Hepatocyte (in vitro differentiated cells): ENCODE results near the gene RPS6KA2. TPM values are rescaled to one million over a fixed set of nuclear protein-coding genes. Genes with fewer than 3 reads are reported as not detected.

Experiments used
- DNase-seq: peaks from one replicate; pipeline ENCODE4 v3.0.0-alpha.2; 2016; ENCODE audit warnings: low spot score
- H2AFZ ChIP-seq: fragments of 200-600 bp; sonication (generic); 2 replicates; pipeline ENCODE4 v1.6.0; 2016; ENCODE audit warnings: antibody characterized with exemption, mild to moderate bottlenecking
- H3K27ac ChIP-seq: fragments of 200-600 bp; sonication (generic); 2 replicates; pipeline ENCODE4 v1.5.1; 2016; ENCODE audit warnings: mild to moderate bottlenecking
- H3K27me3 ChIP-seq: fragments of 200-600 bp; sonication (generic); 2 replicates; pipeline ENCODE4 v1.6.1; 2016
- H3K36me3 ChIP-seq: fragments of 200-600 bp; sonication (generic); replicated peaks from 2 replicates; pipeline ENCODE4 v1.5.1; 2016; ENCODE audit warnings: low read depth; ENCODE audit not compliant: insufficient read depth
- H3K4me1 ChIP-seq: fragments of 200-600 bp; sonication (generic); 2 replicates; pipeline ENCODE4 v1.5.1; 2016; ENCODE audit warnings: mild to moderate bottlenecking, moderate library complexity; ENCODE audit not compliant: insufficient read depth
- H3K4me2 ChIP-seq: fragments of 200-600 bp; sonication (generic); 2 replicates; pipeline ENCODE4 v1.6.0; 2016
- H3K4me3 ChIP-seq: fragments of 200-600 bp; sonication (generic); 2 replicates; pipeline ENCODE4 v1.5.1; 2016; ENCODE audit warnings: mild to moderate bottlenecking
- H3K79me2 ChIP-seq: fragments of 200-600 bp; sonication (generic); 2 replicates; pipeline ENCODE4 v1.6.0; 2017; ENCODE audit warnings: mild to moderate bottlenecking
- H3K9me2 ChIP-seq: fragments of 200-600 bp; sonication (generic); replicated peaks from 2 replicates; pipeline ENCODE4 v1.6.0; 2017; ENCODE audit warnings: mild to moderate bottlenecking; ENCODE audit not compliant: insufficient read depth
- H3K9me3 ChIP-seq: fragments of 200-600 bp; sonication (generic); 2 replicates; pipeline ENCODE4 v1.5.1; 2016; ENCODE audit warnings: low read depth, mild to moderate bottlenecking
- H4K20me1 ChIP-seq: fragments of 200-600 bp; sonication (generic); 2 replicates; pipeline ENCODE4 v1.6.0; 2016; ENCODE audit warnings: mild to moderate bottlenecking; ENCODE audit not compliant: insufficient read depth, poor library complexity, severe bottlenecking
- EZH2 ChIP-seq: fragments of 200-600 bp; sonication (generic); IDR thresholded peaks from 2 replicates; pipeline ENCODE4 v1.6.1; 2016; ENCODE audit warnings: antibody characterized with exemption, mild to moderate bottlenecking, borderline replicate concordance
- EZH2phosphoT487 ChIP-seq: fragments of 200-600 bp; sonication (generic); IDR thresholded peaks from one replicate; pipeline ENCODE4 v1.6.1; 2018; ENCODE audit warnings: antibody characterized with exemption, mild to moderate bottlenecking, low read depth, moderate library complexity; ENCODE audit not compliant: unreplicated experiment, severe bottlenecking
- WGBS: methylation state at CpG from one replicate; pipeline ENCODE4 v1.1.6; 2016; ENCODE audit warnings: low lambda C conversion rate; ENCODE audit errors: missing lambda C conversion rate; 5-methylcytosine and 5-hydroxymethylcytosine counted together
- polyA plus RNA-seq: library from polyadenylated mRNA; unstranded; fragments of >200 nt; fragmentation: Nextera tagmentation; extraction: Ambion mirVana; gene quantifications from 2 replicates; pipeline ENCODE4 v1.2.1, GENCODE V29; 2016
- total RNA-seq: library from RNA; depleted of rRNA; stranded (reverse); fragments of >200 nt; gene quantifications from 2 replicates; pipeline ENCODE4 v1.2.3, GENCODE V29; 2014
- TF ChIP-seq, protein P1 (sequence below): fragments of 200-600 bp; sonication (generic); IDR thresholded peaks from 2 replicates; pipeline ENCODE4 v1.5.1; 2016; ENCODE audit warnings: antibody characterized with exemption, mild to moderate bottlenecking; ENCODE audit not compliant: poor library complexity

Gene RPS6KA2
- total and polyA plus RNA-seq, 2 experiments from 2014 or later = 27.7 to 29.2 TPM

DNA sequence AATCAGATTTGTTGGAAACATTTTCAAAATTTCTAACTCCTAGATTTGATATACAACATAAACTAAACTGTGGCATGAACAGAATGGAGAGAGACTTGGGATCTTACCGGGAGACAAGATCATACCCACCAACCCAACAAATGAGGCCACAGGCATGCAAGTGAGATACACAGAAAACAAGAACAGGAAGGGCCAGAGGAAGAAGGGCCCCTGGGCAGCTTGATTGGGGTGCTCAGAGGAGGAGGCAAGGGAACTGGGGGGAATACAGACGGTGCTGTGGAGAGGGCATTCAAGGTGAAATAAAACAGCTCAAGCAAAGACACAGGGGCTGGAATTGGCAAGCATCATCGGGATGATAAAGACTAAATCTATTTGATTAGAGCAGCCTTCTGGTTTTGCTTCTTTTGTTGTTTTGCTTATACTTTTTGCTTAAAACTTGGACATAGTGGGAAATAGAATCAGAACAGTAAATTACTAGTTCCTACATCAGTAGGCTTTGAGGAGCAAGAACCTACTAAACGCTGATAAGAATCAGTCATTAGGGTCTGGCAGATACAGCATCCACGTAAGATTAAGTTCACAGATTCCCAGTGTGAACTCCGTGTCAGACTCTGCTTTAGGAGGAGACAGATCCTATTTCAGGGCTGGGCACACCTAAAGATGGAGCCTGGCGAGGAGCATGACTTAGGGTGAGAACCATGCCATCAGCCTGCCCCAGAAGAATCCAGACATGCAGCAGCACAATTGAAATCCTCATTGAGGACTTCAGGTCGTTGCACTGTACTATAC, 37.1 kb downstream of the RPS6KA2 start:
- H4K20me1 ChIP-seq = peaks cover 3% of the 10 kb centered on the region
- H3K36me3 ChIP-seq = no peaks in the 10 kb centered on the region
- no peaks in the 10 kb centered on the region for H3K27me3 ChIP-seq
- no peak overlapping the region for H3K4me2 ChIP-seq
- no peak overlapping the region for H3K4me3 ChIP-seq
- H3K9me3 ChIP-seq = no peaks in the 10 kb centered on the region
- no peak overlapping the region for H3K27ac ChIP-seq
- peaks cover 56% of the 10 kb centered on the region for H3K79me2 ChIP-seq
- no peak overlapping the region for H2AFZ ChIP-seq
- H3K9me2 ChIP-seq = no peaks in the 10 kb centered on the region
- WGBS = 70% methylated on average over 8 of the region's 8 CpGs
- no peak for DNase-seq
- H3K4me1 ChIP-seq = no peaks in the 10 kb centered on the region
- TF ChIP-seq EZH2phosphoT487 (no peak), EZH2 (no peak)
- TF ChIP-seq, protein P1, sequence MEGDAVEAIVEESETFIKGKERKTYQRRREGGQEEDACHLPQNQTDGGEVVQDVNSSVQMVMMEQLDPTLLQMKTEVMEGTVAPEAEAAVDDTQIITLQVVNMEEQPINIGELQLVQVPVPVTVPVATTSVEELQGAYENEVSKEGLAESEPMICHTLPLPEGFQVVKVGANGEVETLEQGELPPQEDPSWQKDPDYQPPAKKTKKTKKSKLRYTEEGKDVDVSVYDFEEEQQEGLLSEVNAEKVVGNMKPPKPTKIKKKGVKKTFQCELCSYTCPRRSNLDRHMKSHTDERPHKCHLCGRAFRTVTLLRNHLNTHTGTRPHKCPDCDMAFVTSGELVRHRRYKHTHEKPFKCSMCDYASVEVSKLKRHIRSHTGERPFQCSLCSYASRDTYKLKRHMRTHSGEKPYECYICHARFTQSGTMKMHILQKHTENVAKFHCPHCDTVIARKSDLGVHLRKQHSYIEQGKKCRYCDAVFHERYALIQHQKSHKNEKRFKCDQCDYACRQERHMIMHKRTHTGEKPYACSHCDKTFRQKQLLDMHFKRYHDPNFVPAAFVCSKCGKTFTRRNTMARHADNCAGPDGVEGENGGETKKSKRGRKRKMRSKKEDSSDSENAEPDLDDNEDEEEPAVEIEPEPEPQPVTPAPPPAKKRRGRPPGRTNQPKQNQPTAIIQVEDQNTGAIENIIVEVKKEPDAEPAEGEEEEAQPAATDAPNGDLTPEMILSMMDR = no peak

DNA sequence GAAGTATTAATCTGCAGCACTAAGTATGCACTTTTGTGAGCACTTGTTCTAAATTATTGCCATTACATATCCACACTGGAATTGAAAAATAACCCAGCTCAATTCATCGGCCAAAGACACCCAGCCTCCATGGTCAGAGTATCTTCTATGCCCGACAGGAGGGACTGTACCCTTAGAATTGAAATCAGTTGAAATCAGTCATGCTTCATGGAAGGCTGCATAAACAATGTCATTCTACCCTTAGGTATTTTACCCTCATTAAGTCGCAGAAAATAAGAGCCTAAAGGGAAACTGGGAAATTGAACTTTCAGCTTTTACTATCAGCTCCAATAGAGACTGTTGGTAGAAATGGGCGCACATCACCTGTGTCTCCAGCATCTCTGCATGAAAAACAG, 37.7 kb downstream of the RPS6KA2 start:
- Histone ChIP-seq H3K4me1 (no peaks in the 10 kb centered on the region), H3K79me2 (peaks cover 54% of the 10 kb centered on the region), H3K9me3 (no peaks in the 10 kb centered on the region), H3K4me2 (no peak overlapping the region), H4K20me1 (peaks cover 3% of the 10 kb centered on the region), H3K27me3 (no peaks in the 10 kb centered on the region), H3K4me3 (no peak overlapping the region), H2AFZ (no peak overlapping the region), H3K36me3 (no peaks in the 10 kb centered on the region), H3K9me2 (no peaks in the 10 kb centered on the region), H3K27ac (no peak overlapping the region)
- no peak for DNase-seq
- 96% methylated on average over 4 of the region's 4 CpGs for WGBS
- TF ChIP-seq EZH2 = no peak
- TF ChIP-seq, protein P1 = no peak
- no peak for TF ChIP-seq EZH2phosphoT487

DNA sequence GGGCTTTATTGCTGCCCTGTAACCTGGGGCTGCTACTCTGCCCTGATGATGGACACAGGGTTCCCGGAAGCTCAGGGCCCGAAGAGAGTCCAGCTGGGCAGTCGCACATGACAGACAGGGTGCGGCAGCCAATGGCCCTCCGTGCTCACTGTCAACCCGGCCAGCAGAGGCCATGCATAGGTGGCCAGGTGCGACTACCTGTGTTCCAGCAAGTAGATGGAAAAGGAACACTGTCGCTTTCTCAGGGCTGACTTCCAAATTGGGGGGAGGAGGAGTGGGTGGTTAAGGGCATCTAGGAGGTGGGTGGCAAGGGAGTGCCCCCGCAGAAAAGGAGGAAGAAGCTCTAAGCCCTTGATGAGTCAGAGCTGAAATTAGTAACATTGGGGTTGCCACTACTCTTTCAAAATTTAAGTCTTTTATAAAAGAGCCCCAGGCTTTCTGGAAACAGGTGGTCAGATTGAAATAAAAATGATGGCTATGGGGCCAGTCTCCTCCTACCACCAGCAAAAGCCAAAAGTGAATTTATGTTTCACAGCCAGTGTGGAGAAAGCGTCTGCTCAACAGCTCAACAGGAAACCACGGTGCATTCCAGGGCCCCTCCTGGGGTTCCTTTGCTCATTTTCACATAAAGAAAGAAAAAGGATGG, 38.2 kb downstream of the RPS6KA2 start:
- 79% methylated on average over 11 of the region's 11 CpGs for WGBS
- H3K4me3 ChIP-seq = no peak overlapping the region
- H3K9me2 ChIP-seq = no peaks in the 10 kb centered on the region
- H3K27me3 ChIP-seq = no peaks in the 10 kb centered on the region
- no peak overlapping the region for H3K27ac ChIP-seq
- no peaks in the 10 kb centered on the region for H3K4me1 ChIP-seq
- H3K9me3 ChIP-seq = no peaks in the 10 kb centered on the region
- H3K79me2 ChIP-seq = peaks cover 51% of the 10 kb centered on the region
- no peak overlapping the region for H2AFZ ChIP-seq
- no peak for DNase-seq
- no peak overlapping the region for H3K4me2 ChIP-seq
- H3K36me3 ChIP-seq = no peaks in the 10 kb centered on the region
- TF ChIP-seq, protein P1 = no peak
- no peak for TF ChIP-seq EZH2phosphoT487
- no peak for TF ChIP-seq EZH2
- peaks cover 3% of the 10 kb centered on the region for H4K20me1 ChIP-seq
